Hematopoietic multipotent progenitor cell treated with erythropoietin and hydrocortisone succinate and interleukin-3 and kit ligand, for 6 days (in vitro differentiated cells): ENCODE data around the gene NUBP2.

Source experiments
- DNase-seq: peaks from one replicate; pipeline ENCODE4 v3.0.0-alpha.2; 2015

NUBP2 gene, protein sequence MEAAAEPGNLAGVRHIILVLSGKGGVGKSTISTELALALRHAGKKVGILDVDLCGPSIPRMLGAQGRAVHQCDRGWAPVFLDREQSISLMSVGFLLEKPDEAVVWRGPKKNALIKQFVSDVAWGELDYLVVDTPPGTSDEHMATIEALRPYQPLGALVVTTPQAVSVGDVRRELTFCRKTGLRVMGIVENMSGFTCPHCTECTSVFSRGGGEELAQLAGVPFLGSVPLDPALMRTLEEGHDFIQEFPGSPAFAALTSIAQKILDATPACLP

DNA sequence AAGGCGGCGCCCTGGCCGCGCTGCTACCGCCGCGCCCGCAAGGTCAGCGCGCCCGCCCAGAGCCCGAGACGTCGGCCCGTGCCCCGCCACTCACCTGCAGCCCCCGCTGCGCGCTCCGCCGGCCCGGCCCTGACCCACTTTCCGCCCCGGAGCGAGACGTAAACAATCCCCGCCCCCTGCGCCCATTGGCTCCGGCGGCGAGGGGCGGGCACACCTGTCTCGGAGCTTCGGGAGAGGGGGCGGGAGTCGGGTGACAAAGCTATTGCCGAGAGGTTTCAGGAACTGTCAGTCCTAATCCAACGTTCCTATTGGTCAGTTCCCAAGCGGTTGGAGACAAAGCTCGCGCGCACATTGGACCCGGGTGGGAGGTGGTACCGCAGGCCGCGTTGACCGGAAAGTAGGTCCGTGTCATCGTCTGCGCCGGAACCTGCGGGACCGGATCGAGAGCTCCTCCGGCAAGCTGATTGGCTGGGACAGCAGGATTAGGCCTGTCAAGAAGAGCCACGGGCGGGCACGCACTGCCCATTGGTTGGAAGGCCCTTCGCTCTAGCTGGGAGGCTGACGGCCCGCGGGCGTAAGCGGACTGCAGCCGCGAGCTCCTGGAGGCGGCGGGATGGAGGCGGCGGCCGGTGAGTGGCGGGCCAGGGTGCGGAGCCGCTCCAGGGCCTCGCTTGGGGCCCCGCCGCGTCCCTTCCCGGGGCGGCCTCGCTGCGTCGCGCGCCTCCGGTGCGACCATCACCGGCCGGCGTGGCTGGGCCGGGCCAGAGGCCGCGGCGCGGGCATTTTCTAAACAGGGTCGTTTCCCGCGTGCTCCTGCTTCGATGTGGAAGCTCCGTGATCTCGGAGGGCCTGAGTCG, at the start of gene NUBP2, which contains the start of gene SPSB3:
NUBP2 (plus strand) TSS at position 553 of the 857 bp plus-strand sequence; CDS start at position 614, 61 bp downstream.
SPSB3 (minus strand) TSS at position 164 of the 857 bp plus-strand sequence. CDS start 1,088 bp downstream, outside the sequence.
- DNase-seq, result peak; percentile 100

DNA sequence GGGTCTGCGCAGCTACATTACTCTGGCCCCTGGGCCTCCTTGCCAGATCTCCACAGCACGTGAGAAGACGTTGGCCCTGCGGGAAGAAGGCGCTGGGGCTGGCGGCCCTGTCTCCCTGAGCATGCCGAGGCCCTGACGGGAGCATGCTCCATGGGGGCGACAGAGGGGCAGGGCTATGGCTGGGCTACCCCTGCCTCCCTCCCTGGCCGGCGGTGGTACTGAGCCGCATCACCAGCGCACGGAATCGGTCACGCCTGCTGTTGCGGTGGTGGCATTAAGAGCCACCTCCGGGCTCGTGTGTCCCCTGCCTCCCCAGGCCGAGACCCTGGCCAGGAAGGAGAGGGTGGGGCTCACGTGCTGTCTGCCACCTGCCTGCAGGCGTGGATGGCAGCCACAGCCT, 48.6 kb upstream of the NUBP2 start:
- DNase-seq, result no peak

DNA sequence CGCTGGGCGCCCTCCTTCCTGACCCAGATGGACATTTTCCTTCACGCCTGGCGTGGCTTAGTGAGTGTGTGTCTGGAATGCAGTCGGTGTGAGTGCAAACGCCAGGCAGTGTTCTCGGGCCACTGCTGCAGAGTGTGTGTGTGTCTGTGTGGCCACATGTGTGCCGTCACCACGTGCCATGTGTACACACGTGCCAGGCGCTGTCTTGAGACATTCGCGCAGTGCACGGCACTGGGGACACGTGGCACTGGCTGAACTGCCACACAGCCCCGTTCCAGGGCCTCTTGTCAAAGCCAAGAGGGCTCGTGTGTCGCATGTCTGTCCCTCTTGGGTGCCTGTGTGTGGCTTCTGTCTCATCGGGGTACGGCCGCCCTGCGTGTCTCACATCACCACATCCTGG, 47.9 kb upstream of the NUBP2 start:
- DNase-seq, result no peak

DNA sequence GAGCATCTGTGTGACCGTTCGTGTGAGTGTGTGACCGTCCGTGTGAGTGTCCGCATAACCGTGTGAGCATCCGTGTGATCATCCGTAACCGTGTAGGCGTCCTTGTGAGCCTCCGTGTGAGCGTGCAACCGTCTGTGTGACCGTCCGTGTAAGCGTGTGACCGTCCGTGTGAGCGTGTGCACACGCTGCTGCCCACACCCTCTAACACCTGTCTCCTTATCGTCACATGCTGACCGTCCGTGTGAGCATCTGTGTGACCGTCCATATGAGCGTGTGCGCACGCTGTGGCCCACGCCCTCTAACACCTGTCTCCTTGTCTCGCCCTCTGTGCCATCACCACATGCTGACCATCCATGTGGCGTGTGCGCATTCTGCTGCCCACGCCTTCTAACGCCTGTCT, 42.5 kb upstream of the NUBP2 start:
- no peak for DNase-seq

DNA sequence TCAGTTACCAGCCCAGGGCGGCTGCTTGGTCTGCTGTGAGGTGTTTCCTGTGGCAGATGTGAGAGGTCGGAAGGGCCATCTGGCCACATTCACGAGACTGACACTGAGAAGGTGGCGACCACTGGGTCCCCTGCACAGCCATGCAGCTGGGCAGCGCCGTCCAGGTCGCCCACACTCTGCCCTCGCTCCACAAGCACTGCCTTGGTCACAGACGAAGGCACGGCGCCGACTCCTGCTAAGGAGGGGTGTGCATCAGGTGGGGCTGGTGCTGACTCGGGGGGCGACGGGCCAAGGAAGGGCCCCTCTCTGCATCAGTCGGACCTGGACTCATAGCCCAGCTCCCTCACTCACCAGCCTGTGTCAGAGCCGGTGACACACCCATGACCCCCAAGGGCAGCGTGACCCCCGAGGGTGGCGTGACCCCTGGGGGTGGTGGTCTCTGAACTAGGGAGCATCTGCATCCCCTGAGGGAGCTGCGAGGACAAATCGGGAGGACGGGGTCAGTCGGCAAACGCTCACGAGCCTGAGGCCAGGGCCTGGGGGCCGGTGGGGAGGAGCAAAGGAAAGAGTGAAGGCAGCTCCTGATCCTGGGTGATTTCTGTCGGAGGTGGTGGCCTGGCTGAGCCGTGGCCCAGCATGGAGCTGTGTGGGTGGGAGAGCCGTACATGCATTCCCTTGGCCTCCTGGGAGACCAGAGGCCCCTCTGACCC, 41.8 kb upstream of the NUBP2 start:
- no peak for DNase-seq

DNA sequence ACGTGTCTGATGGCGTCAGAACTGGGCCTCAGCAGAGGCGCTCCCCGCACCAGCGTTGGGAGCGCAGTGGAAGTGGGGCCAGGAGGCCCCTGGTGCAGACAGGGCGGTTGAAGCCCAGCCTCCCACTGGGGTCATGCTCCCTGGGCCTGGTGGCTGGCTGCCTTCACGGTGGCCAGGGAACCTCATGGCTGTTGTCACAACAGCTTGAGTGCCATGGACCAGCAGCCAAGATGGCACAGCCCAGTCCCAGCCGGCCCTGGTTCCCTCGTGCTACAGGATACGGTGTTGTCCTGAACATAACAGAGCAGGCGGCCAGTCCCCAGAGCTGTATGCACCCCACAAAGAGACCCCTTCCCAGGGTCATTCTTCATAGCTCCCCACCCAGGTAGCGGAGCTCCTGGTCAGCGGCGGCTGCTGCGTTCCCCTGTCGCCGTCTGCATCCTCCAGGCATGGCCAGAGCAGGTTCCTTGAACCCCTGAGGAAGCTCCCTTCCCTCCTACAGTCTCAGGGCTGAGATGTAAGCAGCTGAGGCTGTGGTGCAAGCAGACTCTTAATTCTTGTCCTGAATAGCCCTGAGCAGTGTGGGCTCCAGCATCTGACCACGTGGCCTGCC, 41.1 kb upstream of the NUBP2 start:
- no peak for DNase-seq

DNA sequence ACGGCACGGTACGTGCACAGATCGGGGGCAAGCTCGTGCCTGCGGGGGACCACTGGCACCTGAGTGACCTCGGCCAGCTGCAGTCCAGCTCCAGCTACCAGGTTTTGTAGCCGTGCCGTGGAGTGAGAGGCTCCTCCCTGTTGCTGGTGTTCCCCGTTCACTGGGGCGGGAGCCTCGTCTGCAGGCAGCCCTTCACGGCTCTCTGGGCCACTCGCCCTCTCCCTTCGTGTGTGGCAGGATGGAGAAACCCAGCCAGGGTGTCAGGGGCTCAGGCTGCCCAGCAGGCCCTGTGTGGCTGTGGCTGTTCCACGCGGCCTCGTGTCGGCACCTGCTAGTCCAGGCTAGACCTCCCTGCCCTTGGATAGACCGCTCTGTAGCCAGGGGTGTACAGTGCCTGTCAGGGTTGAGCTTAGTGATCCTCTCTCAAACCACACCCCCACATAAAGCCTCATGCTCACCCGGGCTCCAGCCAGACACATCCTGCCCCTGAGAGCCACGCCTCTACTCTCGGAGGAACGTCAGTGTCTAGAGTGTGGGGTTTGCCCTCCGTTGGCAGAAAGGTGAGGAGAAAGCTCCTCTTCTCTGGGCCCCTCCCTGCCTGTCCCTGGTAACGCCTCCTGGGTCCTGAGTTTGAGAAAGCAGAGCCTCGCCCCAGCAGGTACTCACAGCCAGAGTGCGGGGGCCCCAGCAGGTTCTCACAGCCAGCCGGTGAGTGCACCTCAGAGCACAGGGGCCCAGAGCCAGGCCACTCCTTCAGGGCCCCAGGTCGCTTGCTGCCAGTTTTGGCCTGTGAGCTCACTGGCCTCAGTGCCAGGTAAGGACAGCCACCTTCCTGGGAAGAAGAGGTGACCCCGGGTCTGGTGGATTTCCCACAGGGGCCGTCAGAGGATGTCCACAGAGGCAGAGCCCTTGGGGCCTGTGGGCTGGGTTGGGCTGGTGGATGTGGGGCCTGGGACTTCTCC, 39.1 kb upstream of the NUBP2 start:
- DNase-seq, result no peak

DNA sequence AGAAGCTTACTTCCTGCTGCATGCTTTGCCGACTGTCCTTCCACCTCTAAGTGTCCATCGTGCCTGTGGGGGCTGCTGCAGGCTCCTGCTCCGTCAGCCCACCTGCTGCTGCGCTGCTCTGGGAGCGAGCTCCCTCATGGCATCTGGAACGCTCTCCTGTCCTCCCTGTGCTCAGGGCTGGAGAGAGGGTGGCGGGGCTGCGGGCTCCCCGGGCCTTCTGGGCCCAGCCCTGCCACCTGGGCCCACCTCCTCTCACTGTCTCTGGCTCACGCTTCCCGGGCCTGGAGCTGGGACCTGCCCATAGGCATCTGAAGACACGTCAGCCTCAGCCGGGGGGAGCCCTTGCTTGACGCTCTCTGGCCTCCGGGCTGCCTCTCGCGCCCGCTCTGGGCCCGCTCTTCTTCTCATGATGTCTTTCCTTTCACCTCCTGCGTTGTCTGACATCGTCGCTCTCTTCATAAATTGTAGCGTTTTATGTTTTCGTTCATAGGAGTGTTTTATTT, 38.4 kb upstream of the NUBP2 start:
- no peak for DNase-seq

DNA sequence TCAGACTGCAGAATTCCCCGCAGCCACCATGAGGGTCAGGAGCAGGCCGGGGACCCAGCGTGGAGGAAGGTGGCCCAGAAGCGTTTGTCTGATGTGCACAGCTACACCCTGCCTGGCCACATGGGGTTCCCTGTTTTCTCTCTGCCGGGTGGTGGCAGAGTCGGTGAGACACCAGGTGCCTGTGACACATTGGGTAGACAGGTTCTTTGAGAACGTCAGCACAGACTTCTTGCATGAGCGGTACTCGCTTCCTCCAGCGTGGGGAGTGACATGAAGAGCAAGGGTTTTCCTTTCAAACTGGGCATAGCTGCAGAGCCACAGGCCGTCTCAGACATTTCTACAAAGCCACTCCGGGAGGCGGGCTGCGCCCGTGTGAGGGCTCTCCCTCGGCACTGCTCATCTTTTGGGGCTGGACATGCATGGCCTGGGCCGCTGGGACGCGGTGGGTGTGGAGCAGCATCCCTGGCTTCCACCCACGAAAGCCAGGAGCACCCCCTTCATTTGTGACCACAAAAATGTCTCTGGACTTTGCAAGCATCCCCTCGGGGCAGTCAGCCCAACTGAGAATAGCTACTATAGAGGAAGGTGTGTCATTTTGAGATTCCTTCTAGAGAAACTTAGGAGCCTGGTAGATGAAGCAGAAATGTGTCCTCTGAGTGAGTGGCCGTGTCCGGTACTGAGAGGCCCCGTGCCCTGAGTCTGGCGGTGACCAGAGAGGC, 37.4 kb upstream of the NUBP2 start:
- DNase-seq, result no peak

DNA sequence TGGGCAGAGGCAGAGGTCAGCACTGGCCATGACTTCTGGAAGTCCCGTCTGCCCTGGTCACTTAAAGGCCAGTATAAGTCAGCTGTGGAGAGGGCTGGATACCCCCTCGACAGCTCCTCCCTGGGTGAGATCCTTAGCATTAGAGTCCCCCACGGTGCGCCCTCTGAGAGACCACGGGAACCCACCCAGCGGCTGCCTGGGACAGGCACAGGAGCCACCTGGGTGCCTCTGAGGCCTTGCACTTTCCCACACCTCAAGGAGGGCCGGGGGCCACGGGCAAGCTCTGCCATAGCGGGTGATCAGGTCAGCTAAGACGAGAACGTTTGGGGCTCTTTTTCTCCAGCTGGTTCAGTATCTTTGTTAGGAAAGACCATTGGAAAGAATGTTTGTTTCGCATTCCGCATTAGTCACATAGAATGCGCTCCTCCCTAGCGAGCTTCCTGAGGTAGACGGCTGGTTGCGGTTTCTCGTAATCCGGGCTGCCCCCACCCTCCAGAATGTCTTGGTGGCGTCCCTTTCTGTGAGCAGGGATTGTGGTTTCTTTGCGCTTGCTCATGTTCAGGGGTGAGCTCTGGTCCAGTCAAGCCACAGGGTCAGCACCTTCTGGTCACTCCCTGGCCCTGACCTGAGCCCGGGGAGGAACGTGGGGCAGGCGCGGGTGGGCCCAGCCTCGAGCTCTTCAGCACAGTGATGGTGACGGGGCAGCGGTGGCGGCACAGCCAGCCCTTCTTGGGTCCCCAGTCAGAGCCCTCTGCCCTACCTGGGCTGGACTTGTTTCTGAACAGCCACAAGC, 36.7 kb upstream of the NUBP2 start:
- no peak for DNase-seq

DNA sequence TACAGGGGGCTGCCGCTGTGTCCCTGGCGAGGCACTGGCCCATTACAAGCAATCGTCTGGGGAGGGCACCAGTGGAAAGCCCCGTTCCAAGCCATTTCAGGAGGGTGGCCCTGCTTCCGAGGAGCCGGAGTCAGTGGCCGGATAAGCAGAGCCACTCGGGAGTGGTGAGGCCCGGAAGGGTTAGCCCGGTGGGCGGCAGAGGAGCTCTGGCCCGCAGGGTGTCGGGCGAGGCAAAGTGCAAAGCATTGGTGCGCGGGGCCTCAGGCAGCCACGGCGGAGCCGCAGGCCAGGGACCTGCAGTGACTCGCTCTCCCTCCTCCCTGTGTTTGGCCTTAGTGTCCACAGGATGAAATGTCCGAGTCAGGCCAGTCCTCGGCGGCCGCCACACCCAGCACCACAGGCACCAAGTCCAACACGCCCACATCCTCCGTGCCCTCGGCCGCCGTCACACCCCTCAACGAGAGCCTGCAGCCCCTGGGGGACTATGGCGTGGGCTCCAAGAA, 36.0 kb upstream of the NUBP2 start:
- DNase-seq, result no peak

DNA sequence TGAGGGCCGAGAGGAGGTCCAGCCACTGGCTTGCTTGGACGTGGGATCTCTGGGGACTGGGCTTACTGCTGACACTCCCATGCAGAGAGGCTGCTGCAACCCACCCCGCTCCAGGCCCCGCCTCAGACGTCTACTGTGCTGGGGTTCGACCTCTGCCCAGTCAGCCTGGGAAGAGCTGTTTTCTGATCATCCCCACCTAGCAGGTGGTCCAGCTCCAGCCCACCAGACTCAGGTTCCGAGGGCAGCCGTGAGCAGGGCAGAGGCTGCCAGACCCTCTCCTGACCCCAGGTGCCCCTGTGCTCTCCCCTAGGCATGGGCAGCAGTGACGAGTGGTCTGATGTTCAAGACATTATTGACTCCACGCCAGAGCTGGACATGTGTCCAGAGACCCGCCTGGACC, 34.8 kb upstream of the NUBP2 start:
- DNase-seq, result no peak

DNA sequence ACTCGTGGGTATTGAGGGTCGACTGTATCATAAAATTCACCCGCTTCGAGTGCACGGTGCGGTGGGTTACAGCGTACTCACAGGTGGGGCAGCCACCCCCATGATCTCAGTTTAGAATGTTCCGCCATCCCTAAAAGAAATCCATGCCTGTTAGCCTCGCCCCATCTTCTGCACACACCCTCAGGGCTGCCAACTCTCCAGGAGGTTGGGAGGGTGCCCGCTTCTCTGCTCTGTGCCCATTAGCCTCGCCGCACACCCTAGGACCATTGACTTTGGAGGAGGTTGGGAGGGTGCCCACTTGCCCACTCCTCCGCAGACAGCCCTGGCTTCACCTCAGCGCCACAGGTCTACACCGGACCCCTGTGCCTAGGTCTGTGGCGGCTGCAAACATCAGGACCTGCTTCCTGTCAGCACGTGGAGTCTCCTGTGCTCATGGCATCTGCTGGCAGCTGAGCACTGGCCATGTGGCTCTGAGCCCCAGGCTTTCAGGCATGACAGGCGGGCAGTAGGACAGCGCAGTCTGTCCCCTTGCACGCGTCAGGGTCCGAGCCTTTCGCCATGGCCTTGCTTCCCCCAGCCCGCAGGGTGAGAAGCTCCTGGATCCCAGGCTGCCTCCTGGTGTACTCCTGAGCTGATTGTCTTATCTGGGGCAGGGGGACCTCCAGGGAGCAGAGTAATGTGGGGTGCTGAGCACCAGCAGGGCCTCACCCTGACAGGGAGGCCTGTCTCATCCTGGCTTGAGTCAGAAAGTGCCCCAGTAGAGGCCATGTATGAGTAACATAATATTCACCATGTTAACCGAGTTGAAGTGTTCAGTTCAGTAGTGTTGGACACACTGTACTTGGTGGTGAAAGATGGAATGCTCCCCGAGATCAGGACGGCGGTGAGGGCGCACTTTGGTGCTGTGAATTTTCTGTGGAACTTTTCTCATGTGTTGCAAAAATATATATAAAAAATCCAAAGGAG, 33.3 kb upstream of the NUBP2 start:
- no peak for DNase-seq

DNA sequence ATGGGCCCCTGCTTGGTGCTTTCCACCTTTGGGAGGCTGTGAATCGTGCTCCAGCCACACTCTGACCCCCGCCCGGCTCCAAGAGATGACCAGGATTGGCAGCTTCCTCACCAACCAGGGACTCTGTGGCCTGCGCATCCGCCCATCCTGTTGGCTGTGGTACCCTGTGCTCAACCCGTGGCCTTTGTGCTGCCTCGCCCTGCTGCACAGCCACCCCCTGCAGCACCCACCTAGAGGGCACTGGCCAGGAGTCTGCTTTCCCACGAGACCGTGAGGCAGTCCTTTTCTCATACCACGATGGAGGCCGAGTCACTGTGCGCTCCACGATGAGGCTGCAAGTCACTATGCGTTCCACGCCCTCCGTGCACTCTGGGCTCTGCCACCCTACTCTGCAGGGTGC, 30.8 kb upstream of the NUBP2 start:
- DNase-seq, result no peak

DNA sequence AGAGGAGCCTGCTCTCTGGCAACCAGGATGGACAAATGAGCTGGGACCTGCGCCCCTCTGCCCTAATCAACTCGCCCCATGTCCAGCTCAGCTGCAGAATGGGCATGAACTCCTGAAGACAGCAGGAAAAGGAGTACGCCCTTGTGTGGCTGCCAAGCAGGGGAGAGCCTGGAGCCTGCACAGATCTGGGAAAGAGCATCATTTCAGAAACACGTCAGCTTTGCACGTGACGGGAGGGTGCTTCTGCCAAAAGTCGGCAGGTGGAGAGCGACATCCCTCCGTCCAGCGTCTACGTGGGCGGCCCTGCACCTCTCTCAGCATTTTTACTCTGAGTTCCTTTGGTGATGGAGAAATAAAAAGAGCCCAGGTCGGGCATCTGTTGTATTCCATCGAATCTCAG, 29.9 kb upstream of the NUBP2 start:
- no peak for DNase-seq

DNA sequence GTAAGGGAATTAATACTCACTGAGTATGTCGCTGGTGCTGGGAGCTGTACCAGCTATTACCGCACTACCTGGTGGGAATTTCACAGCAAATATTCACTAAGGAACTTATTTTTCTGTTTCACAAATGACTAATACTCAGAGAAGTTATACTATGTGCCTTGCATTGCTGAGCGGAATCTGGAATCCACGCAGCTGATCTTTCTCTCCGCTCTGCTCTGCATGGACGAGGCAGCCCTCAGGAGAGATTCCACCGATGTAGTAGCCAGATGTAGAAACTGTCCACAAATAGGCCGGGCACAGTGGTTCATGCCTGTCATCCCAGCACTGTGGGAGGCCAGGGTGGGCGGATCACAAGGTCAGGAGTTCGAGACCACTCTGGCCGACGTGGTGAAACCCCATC, 28.6 kb upstream of the NUBP2 start:
- DNase-seq, result no peak

DNA sequence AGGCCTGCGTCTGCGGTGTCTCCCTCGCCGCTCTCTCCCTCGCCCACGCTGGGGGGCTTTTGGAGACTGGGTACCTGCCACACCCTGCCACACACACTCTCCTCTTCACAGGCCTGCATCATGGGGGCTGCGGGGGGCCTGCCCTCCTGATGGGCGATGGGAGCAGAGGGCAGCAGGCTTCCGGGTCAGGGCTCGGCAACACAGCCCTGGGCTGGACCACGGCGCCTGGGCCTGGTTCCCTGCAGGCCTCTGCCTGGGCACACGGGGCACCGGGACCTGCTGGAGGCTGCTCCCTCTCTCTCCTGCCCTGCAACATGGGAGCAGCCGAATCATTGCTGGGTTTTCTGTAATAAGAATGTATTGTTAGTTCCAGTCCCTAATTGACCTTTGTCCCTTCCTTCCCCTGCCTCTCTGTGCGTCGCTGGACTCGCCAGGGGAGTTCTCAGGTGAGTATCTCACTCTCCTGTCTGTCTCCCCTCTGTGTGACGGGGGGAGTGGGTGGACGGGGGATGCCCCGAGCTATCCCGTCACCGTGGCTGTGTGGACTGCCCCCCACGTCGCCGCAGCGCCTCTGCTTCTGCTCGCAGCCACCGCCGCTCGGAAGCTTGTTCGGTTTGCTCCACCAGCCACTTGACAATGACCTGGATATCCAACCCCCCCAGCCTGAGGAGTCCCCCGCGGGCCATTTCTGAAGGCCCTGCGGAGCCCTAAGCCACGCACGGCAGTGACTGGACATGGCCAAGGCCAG, 24.9 kb upstream of the NUBP2 start:
- no peak for DNase-seq

DNA sequence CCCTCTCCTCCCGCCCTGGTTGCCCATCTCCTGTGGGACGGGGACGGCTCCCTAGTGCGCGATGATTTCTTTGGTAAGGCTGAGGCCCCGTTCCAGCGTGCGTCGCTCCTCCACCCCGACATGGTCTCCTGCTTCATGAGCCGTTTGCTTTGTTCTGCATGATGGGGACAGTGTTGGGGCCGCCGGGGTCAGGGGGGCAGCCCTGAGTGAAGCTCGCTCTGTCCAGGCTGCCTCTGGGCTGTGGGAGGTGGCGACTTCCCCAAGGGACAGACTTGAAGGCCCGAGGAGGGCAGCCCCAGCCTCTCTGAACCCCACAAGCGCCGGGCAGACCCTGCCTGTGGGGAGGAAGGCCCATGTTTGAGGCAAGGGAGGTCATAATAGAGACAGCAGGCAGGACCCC, 23.8 kb upstream of the NUBP2 start:
- no peak for DNase-seq
